Mucosa of rectum (tissue), 2 donors: ENCODE measurements around the gene ZMYND11.
"Not testable (repeated sequence)": the region's sequence is repeated elsewhere in the genome, so short reads cannot be mapped to it uniquely, and the experiment has no call there.

Experiments used
- H3K27ac ChIP-seq, 2 donors: one replicate each; pipeline ENCODE4 v1.7.0; 2013; ENCODE audit warnings: inconsistent platforms in 2 of 2, low read depth in 2 of 2, low read length in 2 of 2
- H3K27me3 ChIP-seq, 2 donors: one replicate each; pipeline ENCODE4 v1.7.0; 2013; ENCODE audit warnings: low read length in 2 of 2; ENCODE audit not compliant: control insufficient read depth in 2 of 2, insufficient read depth in 2 of 2
- H3K36me3 ChIP-seq, 2 donors: one replicate each; pipeline ENCODE4 v1.7.0; 2013; ENCODE audit warnings: low read length in 2 of 2; ENCODE audit not compliant: control insufficient read depth in 2 of 2, insufficient read depth in 2 of 2
- H3K4me1 ChIP-seq, 2 donors: one replicate each; pipeline ENCODE4 v1.7.0; 2013; ENCODE audit warnings: low read length in 2 of 2, mild to moderate bottlenecking in 1 of 2; ENCODE audit not compliant: control insufficient read depth in 2 of 2, insufficient read depth in 2 of 2
- H3K4me3 ChIP-seq, 2 donors: one replicate each; pipeline ENCODE4 v1.7.0; 2013; ENCODE audit warnings: low read length in 2 of 2
- H3K9ac ChIP-seq, 2 donors: one replicate each; pipeline ENCODE4 v1.7.0; 2013; ENCODE audit warnings: low read length in 2 of 2, low read depth in 1 of 2, mild to moderate bottlenecking in 1 of 2
- H3K9me3 ChIP-seq, 2 donors: one replicate each; pipeline ENCODE4 v1.7.0; 2013; ENCODE audit warnings: low read length in 2 of 2; ENCODE audit not compliant: control insufficient read depth in 2 of 2
- donor health status: healthy.
- donor health status: Normal muscosa, but diverticular disease.

The ZMYND11 gene

DNA sequence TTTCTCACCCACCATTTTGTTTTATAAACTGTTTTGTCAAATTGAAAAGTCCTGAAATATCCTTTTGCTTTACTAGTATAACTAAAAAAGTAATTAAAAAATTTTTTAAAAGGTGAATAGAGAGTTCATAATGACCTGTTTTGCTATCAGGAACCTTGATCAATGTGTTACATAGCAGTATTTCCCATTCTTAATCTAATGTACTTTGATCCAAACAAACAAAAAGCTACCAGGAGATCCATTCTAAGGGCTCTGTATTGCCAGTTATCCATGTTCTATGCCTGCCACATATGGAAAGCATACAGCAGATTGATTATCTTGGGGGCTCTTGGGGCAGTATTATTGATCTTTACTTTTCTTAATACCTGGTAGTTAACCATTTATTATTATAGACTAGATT, 32.1 kb downstream of the ZMYND11 start:
- peaks cover 0 to 2% of the 10 kb centered on the region in 2 donors for H3K9me3 ChIP-seq
- H3K36me3 ChIP-seq: no peaks in the 10 kb centered on the region
- H3K27ac ChIP-seq: no peak overlapping the region
- H3K9ac ChIP-seq: no peak overlapping the region
- H3K27me3 ChIP-seq: no peaks in the 10 kb centered on the region
- H3K4me3 ChIP-seq: no peak overlapping the region
- no peaks in the 10 kb centered on the region for H3K4me1 ChIP-seq

DNA sequence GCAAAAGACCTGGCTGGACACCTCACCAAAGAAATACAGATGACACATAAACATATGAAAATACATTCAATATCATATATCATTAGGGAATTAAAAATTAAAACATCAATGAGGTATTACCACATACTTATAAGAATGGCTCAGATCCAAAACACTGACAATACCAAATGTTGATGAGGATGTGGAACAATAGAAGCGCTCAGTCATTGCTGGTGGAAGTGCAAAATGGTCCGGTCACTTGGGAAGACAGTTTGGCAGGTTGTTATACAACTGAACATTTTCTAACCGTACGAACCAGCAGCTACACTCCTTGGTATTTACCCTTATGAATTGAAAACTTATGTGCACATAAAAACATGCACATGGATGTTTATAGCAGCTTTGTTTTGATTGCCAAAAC, 38.5 kb downstream of the ZMYND11 start:
- H3K27ac ChIP-seq: no peak overlapping the region
- H3K4me1 ChIP-seq: no peaks in the 10 kb centered on the region
- H3K9ac ChIP-seq: no peak overlapping the region
- H3K36me3 ChIP-seq: no peaks in the 10 kb centered on the region
- no peak overlapping the region for H3K4me3 ChIP-seq
- H3K27me3 ChIP-seq: no peaks in the 10 kb centered on the region
- H3K9me3 ChIP-seq: peaks cover 0 to 2% of the 10 kb centered on the region in 2 donors

DNA sequence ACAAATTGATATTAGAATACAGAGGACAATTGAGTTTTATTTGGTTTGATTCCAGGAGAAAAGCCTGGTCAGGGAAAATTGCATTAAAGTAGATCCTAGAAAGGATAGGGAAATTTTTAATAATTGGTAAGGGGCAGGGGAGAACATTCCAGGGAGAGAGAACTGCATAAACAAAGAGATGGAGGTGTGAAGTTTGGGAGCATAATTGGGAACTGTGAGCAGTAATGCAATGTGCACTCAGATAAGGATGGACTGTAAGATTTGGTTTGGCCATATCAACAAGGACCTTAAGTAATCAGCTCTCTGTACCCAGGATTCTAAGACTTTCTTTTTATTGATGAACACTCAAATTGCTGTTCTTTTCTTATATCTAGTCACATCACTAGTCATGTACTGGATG, 41.4 kb downstream of the ZMYND11 start:
- Histone ChIP-seq H3K27me3 (no peaks in the 10 kb centered on the region), H3K9me3 (no peaks in the 10 kb centered on the region), H3K27ac (no peak overlapping the region), H3K36me3 (peaks cover 2 to 5% of the 10 kb centered on the region in 2 donors), H3K4me3 (no peak overlapping the region), H3K4me1 (no peaks in the 10 kb centered on the region), H3K9ac (no peak overlapping the region)

DNA sequence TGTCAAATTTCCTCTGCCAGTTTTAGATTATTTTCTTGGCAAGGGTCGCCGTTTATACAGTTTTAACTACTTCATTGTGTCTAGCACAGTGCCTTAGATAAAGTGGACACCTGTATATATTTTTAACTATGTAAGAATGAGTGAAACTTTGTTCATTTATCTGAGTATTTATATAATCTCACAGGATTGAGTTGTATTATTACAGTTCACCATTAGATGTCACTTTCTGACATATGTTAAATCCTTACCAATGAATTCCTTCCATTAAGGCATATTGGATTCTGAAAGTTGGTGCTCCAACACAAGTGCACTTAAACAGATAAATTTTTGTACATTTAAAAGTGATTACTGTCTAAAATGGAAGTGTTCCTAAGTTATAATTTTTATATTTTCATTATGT, 43.0 kb downstream of the ZMYND11 start:
- no peak overlapping the region for H3K9ac ChIP-seq
- H3K27me3 ChIP-seq: no peaks in the 10 kb centered on the region
- H3K27ac ChIP-seq: no peak overlapping the region

DNA sequence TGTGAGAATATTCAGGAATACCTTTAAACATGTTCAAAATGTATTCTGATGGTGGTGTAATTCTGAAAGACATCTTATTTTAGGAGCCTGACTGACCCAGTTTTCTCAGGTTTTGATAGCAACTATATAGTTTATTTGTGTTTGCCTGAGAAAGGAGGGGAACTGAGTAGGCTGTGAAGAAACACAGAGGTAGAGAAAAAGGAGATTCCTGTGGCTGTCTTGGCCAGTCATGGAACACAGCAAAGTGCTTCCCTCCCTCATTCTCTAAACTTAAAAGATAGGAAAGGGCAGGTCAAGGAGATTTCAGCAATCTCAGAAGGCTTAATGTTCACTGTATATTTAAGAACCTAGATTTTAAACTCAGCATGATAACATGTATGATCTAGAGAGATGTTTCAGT, 43.5 kb downstream of the ZMYND11 start:
- Histone ChIP-seq H3K27me3 (no peaks in the 10 kb centered on the region), H3K27ac (no peak overlapping the region), H3K9ac (no peak overlapping the region), H3K4me1 (no peaks in the 10 kb centered on the region), H3K9me3 (no peaks in the 10 kb centered on the region), H3K36me3 (peaks cover 14 to 18% of the 10 kb centered on the region in 2 donors), H3K4me3 (no peak overlapping the region)

More for the DNA sequence above, 43.0 kb downstream of the ZMYND11 start:
- Histone ChIP-seq H3K4me3 (no peak overlapping the region), H3K9me3 (no peaks in the 10 kb centered on the region), H3K4me1 (no peaks in the 10 kb centered on the region), H3K36me3 (peaks cover 8 to 14% of the 10 kb centered on the region in 2 donors)

DNA sequence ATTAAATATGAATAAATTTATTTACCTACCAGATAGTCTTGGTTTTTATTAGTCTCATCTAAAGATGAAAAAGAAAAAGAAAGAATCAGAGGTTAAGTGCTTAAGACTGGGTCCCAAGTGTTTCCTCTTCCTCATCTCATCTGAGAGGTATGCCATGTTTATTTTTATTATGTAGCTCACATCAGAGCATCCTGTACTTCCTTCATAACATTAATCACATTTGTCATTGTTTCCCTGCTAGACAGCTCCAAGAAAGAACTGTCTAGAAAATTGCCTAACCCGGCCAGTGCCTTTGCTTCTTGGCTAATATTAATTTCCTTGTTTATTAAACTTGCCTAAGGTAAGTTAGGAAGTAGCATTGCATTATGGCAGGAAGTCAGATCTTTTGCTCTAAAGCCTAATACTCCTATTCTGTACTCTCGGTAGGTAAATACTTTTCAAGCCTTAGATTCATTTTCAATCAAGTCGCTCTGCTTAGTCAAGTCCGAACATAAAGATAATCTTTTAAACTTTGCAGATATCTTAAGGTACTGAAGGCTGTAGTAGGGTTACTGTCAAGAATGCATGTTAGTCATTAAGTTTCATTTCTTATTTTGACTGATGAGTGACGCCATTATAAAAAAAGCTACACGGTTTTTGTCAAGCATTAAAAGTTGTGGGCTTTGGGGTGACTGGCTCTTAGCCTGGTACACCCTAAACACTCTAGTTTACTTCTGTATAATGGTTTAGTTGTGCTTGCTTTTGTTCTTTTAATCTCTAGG, 47.4 kb downstream of the ZMYND11 start:
- Histone ChIP-seq H3K36me3 (peaks cover 20% of the 10 kb centered on the region in 2 donors), H3K27ac (no peak overlapping the region), H3K27me3 (no peaks in the 10 kb centered on the region), H3K4me3 (no peak overlapping the region), H3K9me3 (no peaks in the 10 kb centered on the region), H3K9ac (no peak overlapping the region), H3K4me1 (no peaks in the 10 kb centered on the region)

DNA sequence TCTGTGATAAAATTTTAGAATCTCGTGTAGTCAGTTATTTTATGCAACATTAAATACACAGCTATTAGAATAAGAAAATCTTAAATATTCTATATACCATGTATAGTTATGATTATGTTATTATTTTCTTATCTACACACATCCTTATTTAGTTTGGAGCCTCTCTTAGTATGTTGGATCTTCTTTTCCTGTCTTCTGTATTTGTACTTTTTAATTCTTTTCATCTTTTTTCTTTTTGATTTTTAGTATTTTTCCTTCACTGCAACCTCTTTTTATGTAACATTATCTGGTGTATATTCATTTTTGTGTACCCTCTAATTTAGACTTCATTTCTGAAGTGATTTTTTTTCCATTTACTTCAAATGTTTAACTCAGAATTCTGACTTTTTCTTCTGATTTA, 48.9 kb downstream of the ZMYND11 start:
- H3K9ac ChIP-seq: no peak overlapping the region
- no peaks in the 10 kb centered on the region for H3K9me3 ChIP-seq
- H3K4me3 ChIP-seq: no peak overlapping the region
- no peaks in the 10 kb centered on the region for H3K4me1 ChIP-seq
- H3K27me3 ChIP-seq: no peaks in the 10 kb centered on the region
- peaks cover 20% of the 10 kb centered on the region in 2 donors for H3K36me3 ChIP-seq
- H3K27ac ChIP-seq: no peak overlapping the region

DNA sequence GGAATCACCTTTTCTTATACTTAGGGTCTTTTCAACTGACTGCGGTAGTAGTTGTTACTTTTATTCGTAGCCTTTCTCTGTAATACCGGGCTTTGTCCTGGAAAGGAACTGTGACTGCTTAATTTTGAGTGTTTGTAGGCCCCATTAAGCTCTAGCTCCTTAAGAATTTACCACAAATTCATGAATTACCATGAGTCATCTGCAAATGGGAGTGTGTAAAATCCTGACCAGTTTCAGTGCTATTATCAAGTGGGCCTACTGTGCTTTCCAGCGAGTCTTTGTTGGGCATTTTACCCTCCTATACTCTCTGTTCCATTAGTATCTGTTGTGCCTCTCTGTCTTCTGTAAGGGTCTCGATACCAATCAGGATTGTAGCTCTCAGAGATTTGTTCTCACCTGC, 49.7 kb downstream of the ZMYND11 start:
- Histone ChIP-seq H3K9me3 (no peaks in the 10 kb centered on the region), H3K36me3 (peaks cover 20% of the 10 kb centered on the region in 2 donors), H3K27ac (no peak overlapping the region), H3K9ac (no peak overlapping the region), H3K4me3 (no peak overlapping the region), H3K4me1 (no peaks in the 10 kb centered on the region), H3K27me3 (no peaks in the 10 kb centered on the region)

DNA sequence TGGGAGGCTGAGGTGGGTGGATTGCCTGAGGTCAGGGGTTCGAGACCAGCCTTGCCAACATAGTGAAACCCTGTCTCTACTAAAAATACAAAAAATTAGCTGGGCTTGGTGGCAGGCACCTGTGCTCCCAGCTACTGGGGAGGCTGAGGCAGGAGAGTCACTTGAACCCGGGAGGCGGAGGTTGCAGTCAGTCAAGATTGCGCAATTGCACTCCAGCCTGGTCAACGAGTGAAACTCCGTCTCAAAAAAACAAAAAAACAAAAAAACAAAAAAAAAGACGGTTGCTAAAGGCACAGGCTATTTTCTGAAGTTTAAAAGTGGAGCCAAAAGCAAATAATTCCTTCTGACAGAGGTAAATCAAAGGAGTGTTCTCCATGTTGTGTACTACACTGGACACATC, 50.3 kb downstream of the ZMYND11 start:
- H3K27me3 ChIP-seq, H3K9me3 ChIP-seq, H3K27ac ChIP-seq, H3K4me3 ChIP-seq, H3K9ac ChIP-seq, H3K4me1 ChIP-seq: not testable (repeated sequence)
- peaks cover 20 to 23% of the 10 kb centered on the region in 2 donors for H3K36me3 ChIP-seq

DNA sequence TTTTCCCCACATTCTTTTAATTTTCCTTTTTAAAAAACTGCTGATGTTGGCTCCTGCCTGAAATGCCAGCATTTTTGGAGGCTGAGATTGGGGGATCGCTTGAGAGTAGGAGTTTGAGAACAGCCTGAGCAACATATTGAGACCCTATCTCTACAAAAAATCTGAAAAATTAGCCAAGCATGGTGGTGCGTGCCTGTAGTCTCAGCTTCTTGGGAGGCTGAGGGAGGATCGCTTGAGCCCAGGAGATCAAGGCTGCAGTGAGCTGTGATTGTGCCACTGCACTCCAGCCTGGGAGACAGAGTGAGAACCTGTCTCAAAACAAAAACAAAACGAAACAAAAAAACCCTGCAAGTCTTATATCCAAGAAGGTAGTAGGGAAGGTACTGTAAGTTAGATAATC, 51.7 kb downstream of the ZMYND11 start:
- no peaks in the 10 kb centered on the region for H3K9me3 ChIP-seq
- H3K9ac ChIP-seq: no peak overlapping the region
- H3K27me3 ChIP-seq: no peaks in the 10 kb centered on the region
- no peak overlapping the region for H3K4me3 ChIP-seq
- no peaks in the 10 kb centered on the region for H3K4me1 ChIP-seq
- no peak overlapping the region for H3K27ac ChIP-seq
- peaks cover 18% of the 10 kb centered on the region in 2 donors for H3K36me3 ChIP-seq
